B cell (primary cell): ENCODE data around the gene PHIP. TPM values are rescaled to one million over a fixed set of nuclear protein-coding genes. Genes with fewer than 3 reads are reported as not detected.

ENCODE experiments used
- ATAC-seq: fragments of 200-7000 bp; cut with Tn5 transposase; one replicate; pipeline ENCODE4 v1.10.0; 2021; ENCODE audit warnings: low read depth, mild to moderate bottlenecking, moderate number of reproducible peaks, moderate library complexity
- CTCF ChIA-PET: fragments of 350-600 bp; sonication (Branson Sonifier 250); formaldehyde crosslinking; loops from one replicate; lab custom pipeline; 2021; ENCODE audit warnings: antibody characterized with exemption, inconsistent platforms; lab: Charles Lee
- POLR2A ChIA-PET: fragments of 350-600 bp; sonication (Branson Sonifier 250); formaldehyde crosslinking; loops from one replicate; lab custom pipeline; 2021; ENCODE audit warnings: antibody characterized with exemption; lab: Charles Lee
- DNase-seq: peaks from one replicate; pipeline ENCODE4 v3.0.0; 2013
- H2AFZ ChIP-seq: 2 replicates; pipeline ENCODE4 v1.6.1; 2012; ENCODE audit warnings: mild to moderate bottlenecking, low read depth, low read length; ENCODE audit not compliant: insufficient read depth, poor library complexity, severe bottlenecking
- H3K27ac ChIP-seq, 2 donors: 1 replicate in 1 of 2; 2 replicates in 1 of 2; pipeline ENCODE4 v1.5.1; 2012 to 2013; ENCODE audit warnings: low read length in 2 of 2, mild to moderate bottlenecking in 2 of 2, moderate library complexity in 1 of 2
- H3K27me3 ChIP-seq, 4 experiments: fragments of 200-600 bp in 1 of 4; sonication (generic) in 1 of 4; replicated peaks in 1 of 4; 1 replicate in 2 of 4; 2 replicates in 2 of 4; pipeline versions ENCODE4 v1.6.1 to v1.7.0; 2013 to 2016; ENCODE audit warnings: low read length in 3 of 4, mild to moderate bottlenecking in 2 of 4, mixed read lengths in 1 of 4, moderate library complexity in 1 of 4; ENCODE audit not compliant: insufficient read depth in 4 of 4, control insufficient read depth in 3 of 4; ENCODE audit errors: control extremely low read depth in 1 of 4
- H3K36me3 ChIP-seq, 2 experiments: replicated peaks in 1 of 2; 1 replicate in 1 of 2; 2 replicates in 1 of 2; pipeline versions ENCODE4 v1.6.1 to v1.7.1; 2013; ENCODE audit warnings: low read length in 1 of 2; ENCODE audit not compliant: insufficient read depth in 2 of 2, control insufficient read depth in 1 of 2; ENCODE audit errors: control extremely low read depth in 1 of 2, extremely low read depth in 1 of 2
- H3K4me1 ChIP-seq, 2 donors: fragments of 200-600 bp in 1 of 2; sonication (generic) in 1 of 2; 1 replicate in 1 of 2; 2 replicates in 1 of 2; pipeline versions ENCODE4 v1.5.1 to v1.6.1; 2013 to 2017; ENCODE audit warnings: low read length in 2 of 2; ENCODE audit not compliant: control insufficient read depth in 2 of 2, insufficient read depth in 2 of 2
- H3K4me2 ChIP-seq: replicated peaks from 2 replicates; pipeline ENCODE3; 2012; ENCODE audit warnings: mild to moderate bottlenecking, low read depth, low read length; ENCODE audit not compliant: poor library complexity, severe bottlenecking
- H3K4me3 ChIP-seq, 5 experiments: fragments of 200-600 bp in 1 of 5; sonication (generic) in 1 of 5; 1 replicate in 3 of 5; 2 replicates in 2 of 5; pipeline versions ENCODE4 v1.5.1 to v1.7.0; 2011 to 2016; ENCODE audit warnings: low read length in 4 of 5, mild to moderate bottlenecking in 4 of 5, low read depth in 2 of 5, control low read depth in 1 of 5, moderate library complexity in 1 of 5; ENCODE audit not compliant: insufficient read depth in 1 of 5; ENCODE audit errors: control extremely low read depth in 1 of 5, extremely low read depth in 1 of 5
- H3K79me2 ChIP-seq: fragments of 200-600 bp; sonication (generic); one replicate; pipeline ENCODE4 v1.6.0; 2016; ENCODE audit warnings: low read length; ENCODE audit not compliant: control insufficient read depth, insufficient read depth
- H3K9ac ChIP-seq: fragments of 200-600 bp; sonication (generic); 2 replicates; pipeline ENCODE4 v1.6.1; 2017; ENCODE audit warnings: mild to moderate bottlenecking, low read length, moderate library complexity
- H3K9me3 ChIP-seq, 3 donors: one replicate each; pipeline versions ENCODE4 v1.6.1 to v1.7.1; 2013; ENCODE audit warnings: low read length in 2 of 3; ENCODE audit not compliant: control insufficient read depth in 2 of 3, insufficient read depth in 1 of 3; ENCODE audit errors: control extremely low read depth in 1 of 3
- H4K20me1 ChIP-seq: 2 replicates; pipeline ENCODE4 v1.6.0; 2012; ENCODE audit warnings: mild to moderate bottlenecking, low read length; ENCODE audit not compliant: insufficient read depth, control insufficient read depth, poor library complexity, severe bottlenecking
- H3K27ac Mint-ChIP-seq: one replicate; pipeline ENCODE4 v1.8.0; 2021; ENCODE audit warnings: mixed read lengths
- H3K27me3 Mint-ChIP-seq: one replicate; pipeline ENCODE4 v1.8.0; 2021; ENCODE audit warnings: mixed read lengths
- H3K4me1 Mint-ChIP-seq: one replicate; pipeline ENCODE4 v1.8.0; 2021; ENCODE audit warnings: mixed read lengths
- H3K4me3 Mint-ChIP-seq: one replicate; pipeline ENCODE4 v1.8.0; 2021; ENCODE audit warnings: mixed read lengths
- H3K9me3 Mint-ChIP-seq: one replicate; pipeline ENCODE4 v1.8.0; 2022; ENCODE audit warnings: mixed read lengths; ENCODE audit not compliant: insufficient read depth
- CTCF ChIP-seq: fragments of 200-600 bp; IDR thresholded peaks from one replicate; pipeline ENCODE4 v1.8.0; 2022; ENCODE audit warnings: antibody characterized with exemption, mild to moderate bottlenecking
- EZH2 ChIP-seq: IDR thresholded peaks from 2 replicates; pipeline ENCODE4 v1.6.1; 2012; ENCODE audit warnings: borderline replicate concordance, low read depth, mild to moderate bottlenecking, moderate library complexity, low read length; ENCODE audit not compliant: insufficient read depth, poor library complexity, severe bottlenecking
- WGBS: methylation state at CpG from one replicate; pipeline ENCODE4 v1.1.5; 2013; ENCODE audit warnings: missing lambda C conversion rate; ENCODE audit not compliant: insufficient coverage; 5-methylcytosine and 5-hydroxymethylcytosine counted together
- intact Hi-C: fragments of 100-400 bp; cut with micrococcal nuclease; formaldehyde crosslinking; loops from one replicate; pipeline ENCODE4 v1.10.0; 2022
- polyA plus RNA-seq: library from polyadenylated mRNA; depleted of rRNA; stranded (reverse); fragments of >200 nt; gene quantifications from 2 replicates; pipeline ENCODE4 v1.2.3, GENCODE V29; 2012
- total RNA-seq, 2 donors: library from RNA; stranded (reverse); fragments of 120-200 nt in 1 of 2; gene quantifications; 1 replicate in 1 of 2; 2 replicates in 1 of 2; pipeline versions ENCODE4 v1.2.3 to v1.2.4, GENCODE V29; 2013 to 2022

Gene PHIP
- total and polyA plus RNA-seq, 2 donors (not counting 1 experiment from before 2014, with no cell fraction given): 7.4 to 52.7 TPM

DNA sequence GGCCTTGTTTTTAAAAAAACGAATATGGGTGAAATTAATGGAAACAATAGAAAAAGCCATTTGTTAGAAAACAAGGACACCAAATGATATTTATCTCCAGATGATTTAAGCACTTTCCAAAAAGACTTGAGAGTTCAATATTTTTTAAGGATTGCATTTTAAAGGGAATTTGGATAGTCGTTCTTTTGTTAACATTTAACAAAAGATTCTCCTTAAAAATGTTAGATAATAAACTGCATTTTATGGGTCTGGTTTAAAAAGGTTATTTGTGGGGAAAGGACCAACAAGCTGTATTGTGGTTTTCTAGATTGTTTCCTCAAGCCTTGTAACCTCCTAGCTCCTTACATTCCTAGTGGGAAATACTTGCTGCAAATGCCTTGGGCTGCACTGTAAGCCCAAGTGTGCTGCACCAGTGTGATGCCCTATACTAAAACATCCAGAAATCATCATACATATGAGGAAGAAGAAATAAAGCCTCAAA is 1.5 kb upstream of the PHIP start:
- Histone ChIP-seq H2AFZ (peak overlapping the region; percentile 95), H3K4me1 (peaks cover 3 to 22% of the 10 kb centered on the region in 2 donors), H3K4me3 (peak overlapping the region in 1 of 5 experiments; percentile 97), H3K9me3 (no peaks in the 10 kb centered on the region), H3K27me3 (peaks cover 0 to 7% (median 0%) of the 10 kb centered on the region in 4 experiments), H4K20me1 (no peaks in the 10 kb centered on the region), H3K9ac (peak overlapping the region; percentile 80), H3K79me2 (peaks cover 21% of the 10 kb centered on the region), H3K4me2 (peak overlapping the region; percentile 80), H3K36me3 (peaks cover 0 to 1% of the 10 kb centered on the region in 2 experiments), H3K27ac (no peak overlapping the region)
- CTCF ChIA-PET: no interaction called here
- peak overlapping the region; percentile 96 for H3K4me3 Mint-ChIP-seq
- DNase-seq (no peak), ATAC-seq (no peak)
- POLR2A ChIA-PET: no interaction called here
- H3K27me3 Mint-ChIP-seq: peaks cover 4% of the 10 kb centered on the region
- peaks cover 33% of the 10 kb centered on the region for H3K4me1 Mint-ChIP-seq
- peak overlapping the region; percentile 60 for H3K27ac Mint-ChIP-seq
- no CpG with 5 or more reads among the region's 2 CpGs for WGBS
- intact Hi-C loops: loop anchor here (2.0 to 10.0 kb wide), 3 partner anchors 55 to 1027 kb away; partner anchors contain the start of genes BCKDHB and TTK
- TF ChIP-seq EZH2: no peak
- TF ChIP-seq CTCF: no peak
- H3K9me3 Mint-ChIP-seq: no peaks in the 10 kb centered on the region

DNA sequence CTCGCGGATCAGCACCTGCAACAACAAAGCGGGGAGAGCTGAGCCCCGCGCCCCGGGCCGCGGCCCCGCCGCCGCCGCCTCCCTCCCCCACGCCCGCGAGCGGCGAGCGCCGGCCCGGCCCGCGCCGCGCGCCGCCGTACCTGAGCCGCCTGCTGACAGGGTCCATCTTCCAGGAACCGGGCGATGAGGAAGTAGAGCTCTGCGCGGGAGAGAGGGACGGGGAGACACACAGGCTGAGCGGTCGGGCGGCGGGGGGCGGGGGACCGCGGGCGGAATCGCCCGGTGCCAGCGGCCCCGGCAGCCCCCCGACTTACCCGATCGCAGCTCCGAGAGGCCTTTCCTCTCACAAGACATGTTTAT is 359 bp downstream of the PHIP start:
- H3K4me3 ChIP-seq: peak overlapping the region; percentile 82 to 99 (median 86)
- ChIA-PET CTCF (interaction anchor here (0.7 kb wide), 1 partner anchor 155 kb away, joined by 3 read pairs; no protein-coding TSS in a partner anchor), POLR2A (interaction anchor here (0.6 to 1.6 kb wide), 2 partner anchors 11 to 25 kb away, joined by 3 to 4 read pairs; no protein-coding TSS in a partner anchor)
- TF ChIP-seq EZH2 (no peak), CTCF (no peak)
- intact Hi-C loops: loop anchor here (1.0 to 10.0 kb wide), 6 partner anchors 53 to 1029 kb away; partner anchors contain the start of genes BCKDHB, HMGN3, IRAK1BP1 and LCA5
- peaks cover 0 to 7% (median 0%) of the 10 kb centered on the region in 4 experiments for H3K27me3 ChIP-seq
- H3K4me1 ChIP-seq: peaks cover 3 to 28% of the 10 kb centered on the region in 2 donors
- H2AFZ ChIP-seq: peak overlapping the region; percentile 95
- Mint-ChIP-seq H3K4me1 (peaks cover 43% of the 10 kb centered on the region), H3K9me3 (no peaks in the 10 kb centered on the region), H3K27me3 (no peaks in the 10 kb centered on the region), H3K27ac (peak overlapping the region; percentile 98), H3K4me3 (peak overlapping the region; percentile 96)
- peaks cover 4% of the 10 kb centered on the region for H4K20me1 ChIP-seq
- H3K9me3 ChIP-seq: no peaks in the 10 kb centered on the region
- ATAC-seq: peak; percentile 20
- WGBS: under 1% methylated on average over 49 of the region's 49 CpGs
- peak overlapping the region; percentile 95 for H3K27ac ChIP-seq
- no peak for DNase-seq
- H3K79me2 ChIP-seq: peaks cover 40% of the 10 kb centered on the region
- peak overlapping the region; percentile 80 for H3K4me2 ChIP-seq
- peak overlapping the region; percentile 80 for H3K9ac ChIP-seq
- H3K36me3 ChIP-seq: peaks cover 0 to 1% of the 10 kb centered on the region in 2 experiments
